Stomach (tissue), 4 donors: Measurements from ENCODE around the gene PRKG1.

Experiments
- CTCF ChIP-seq, 7 experiments: fragments of 450-650 bp in 4 of 7; fragments of 200-600 bp in 3 of 7; sonication (generic) in 3 of 7; IDR thresholded peaks; one replicate each; pipeline ENCODE4 v1.5.1; 2016 to 2019; ENCODE audit warnings: antibody characterized with exemption in 7 of 7, control low read depth in 2 of 7, mild to moderate bottlenecking in 1 of 7
- POLR2AphosphoS5 ChIP-seq, 3 donors: sonication (generic); formaldehyde crosslinking; IDR thresholded peaks; one replicate each; pipeline ENCODE4 v1.6.1; 2016; ENCODE audit warnings: antibody characterized with exemption in 3 of 3

GRCh38 chr10:51171946-51172345 lies 97.7 kb downstream of the PRKG1 start:
- TF ChIP-seq CTCF (IDR thresholded peaks at IDR 0.05) = no peak
- TF ChIP-seq POLR2AphosphoS5 (IDR thresholded peaks at IDR 0.05) = no peak
